K562 (cell line): ENCODE data around the gene PPIF. TPM values are rescaled to one million over a fixed set of nuclear protein-coding genes. Genes with fewer than 3 reads are reported as not detected.

Experiments used
- ATAC-seq: fragments of 200-7000 bp; cut with Tn5 transposase; 3 replicates; pipeline ENCODE4 v1.9.1; 2020; ENCODE audit warnings: moderate library complexity
- BruUV-seq: library from RNA; stranded (reverse); fragments of 400-500 nt; replicated peaks from 2 replicates; lab custom pipeline; 2021; lab: Mats Ljungman, UMichigan
- CTCF ChIA-PET: fragments of 300-600 bp; formaldehyde crosslinking; extraction: SDS; loops from one replicate; lab custom pipeline; 2021; ENCODE audit warnings: low intra/inter-chr PET ratio; lab: Yijun Ruan, JAX
- POLR2A ChIA-PET: fragments of 300-600, 350-650 bp; sonication (Branson Sonifier 250); formaldehyde crosslinking; extraction: SDS; loops from one replicate; lab custom pipeline; 2021; ENCODE audit warnings: antibody characterized with exemption, inconsistent platforms; lab: Yijun Ruan, JAX
- DNase-seq, 4 experiments: peaks; one replicate each; pipeline versions ENCODE4 v3.0.0 to v3.0.0-alpha.2; 2011 to 2018; ENCODE audit warnings: low spot score in 3 of 4, mixed read lengths in 3 of 4; ENCODE audit errors: extremely low read depth in 1 of 4
- FAIRE-seq: peaks from 2 replicates; lab custom pipeline; 2011; peaks lifted over from hg19 to GRCh38; lab: Jason Lieb, UNC
- H2AFZ ChIP-seq: 2 replicates; pipeline ENCODE4 v1.6.0; 2011; ENCODE audit warnings: low read depth, low read length, control low read depth, inconsistent platforms
- H3K27ac ChIP-seq: fragments of 200-600 bp; 3 replicates; pipeline ENCODE4 v1.8.0; 2011; ENCODE audit warnings: low read depth, mild to moderate bottlenecking, control low read depth, inconsistent platforms, low read length, moderate library complexity, mixed read lengths; ENCODE audit errors: extremely low read depth
- H3K27me3 ChIP-seq, 2 experiments: fragments of 300-600 bp in 1 of 2; 2 replicates in 1 of 2; 3 replicates in 1 of 2; pipeline versions ENCODE4 v1.6.0 to v1.8.0; 2011; ENCODE audit warnings: inconsistent platforms in 2 of 2, low read length in 2 of 2, mild to moderate bottlenecking in 1 of 2, mixed read lengths in 1 of 2, moderate library complexity in 1 of 2; ENCODE audit not compliant: control insufficient read depth in 2 of 2, insufficient read depth in 2 of 2
- H3K36me3 ChIP-seq: fragments of 300-600 bp; 3 replicates; pipeline ENCODE4 v1.8.0; 2011; ENCODE audit warnings: mild to moderate bottlenecking, low read length, inconsistent platforms; ENCODE audit not compliant: control insufficient read depth, insufficient read depth
- H3K4me1 ChIP-seq, 2 experiments: fragments of 200-600 bp in 1 of 2; replicated peaks in 1 of 2; 2 replicates in 1 of 2; 3 replicates in 1 of 2; pipeline versions ENCODE4 v1.5.1 to v1.8.0; 2011; ENCODE audit warnings: inconsistent platforms in 2 of 2, low read length in 2 of 2, mild to moderate bottlenecking in 1 of 2, mixed read lengths in 1 of 2, moderate library complexity in 1 of 2; ENCODE audit not compliant: control insufficient read depth in 2 of 2, insufficient read depth in 2 of 2
- H3K4me2 ChIP-seq: 2 replicates; pipeline ENCODE4 v1.6.1; 2011; ENCODE audit warnings: low read length, control low read depth, inconsistent platforms, mixed read lengths; ENCODE audit not compliant: insufficient read depth
- H3K4me3 ChIP-seq: fragments of 200-600 bp; sonication (generic), shearing (Covaris generic); 2 replicates; pipeline ENCODE4 v1.5.1; 2016; ENCODE audit warnings: control low read depth, inconsistent platforms
- H3K79me2 ChIP-seq: fragments of 200-600 bp; 3 replicates; pipeline ENCODE4 v1.8.0; 2011; ENCODE audit warnings: low read length, inconsistent platforms; ENCODE audit not compliant: control insufficient read depth, insufficient read depth
- H3K9ac ChIP-seq, 2 experiments: 2 replicates each; pipeline versions ENCODE4 v1.6.0 to v1.6.1; 2011; ENCODE audit warnings: low read depth in 2 of 2, low read length in 2 of 2, control low read depth in 1 of 2, inconsistent platforms in 1 of 2, mild to moderate bottlenecking in 1 of 2, mixed read lengths in 1 of 2; ENCODE audit not compliant: insufficient read depth in 1 of 2
- H3K9me1 ChIP-seq: one replicate; pipeline ENCODE4 v1.6.0; 2011; ENCODE audit warnings: inconsistent platforms, mild to moderate bottlenecking, low read length, moderate library complexity; ENCODE audit not compliant: control insufficient read depth, insufficient read depth
- H3K9me3 ChIP-seq: replicated peaks from 2 replicates; pipeline ENCODE4 v1.5.1; 2011; ENCODE audit warnings: low read depth, low read length, inconsistent platforms; ENCODE audit not compliant: control insufficient read depth, insufficient read depth
- H4K20me1 ChIP-seq: replicated peaks from 2 replicates; pipeline ENCODE4 v1.6.1; 2011; ENCODE audit warnings: low read length, inconsistent platforms, mixed read lengths; ENCODE audit not compliant: control insufficient read depth, insufficient read depth
- FOXA3 ChIP-seq, 2 experiments: fragments of 450-650 bp in 1 of 2; sonication (generic) in 1 of 2; formaldehyde crosslinking; IDR thresholded peaks in 1 of 2; conservative IDR thresholded peaks in 1 of 2; 2 replicates each; pipeline versions ENCODE4 v1.4.0 to v1.8.0; 2020 to 2022; ENCODE audit warnings: mild to moderate bottlenecking in 2 of 2, missing genetic modification reagents in 1 of 2
- HDAC1 ChIP-seq, 2 experiments: fragments of 450-650 bp; IDR thresholded peaks; 2 replicates each; pipeline ENCODE4 v1.6.1; 2016 to 2017; ENCODE audit warnings: inconsistent platforms in 1 of 2, mild to moderate bottlenecking in 1 of 2, moderate library complexity in 1 of 2
- KLF13 ChIP-seq: fragments of 450-650 bp; IDR thresholded peaks from 2 replicates; pipeline ENCODE4 v1.6.1; 2016; ENCODE audit warnings: missing genetic modification characterization, low read depth, mild to moderate bottlenecking, missing compliant biosample characterization, moderate library complexity, borderline replicate concordance
- NCOA1 ChIP-seq: fragments of 450-650 bp; IDR thresholded peaks from 2 replicates; pipeline ENCODE4 v1.6.1; 2016; ENCODE audit warnings: low read depth
- NR2C1 ChIP-seq, 2 experiments: fragments of 450-650 bp; IDR thresholded peaks; 2 replicates each; pipeline ENCODE4 v1.6.1; 2017; ENCODE audit warnings: mild to moderate bottlenecking in 2 of 2, antibody characterized with exemption in 1 of 2, inconsistent platforms in 1 of 2, missing compliant biosample characterization in 1 of 2, missing genetic modification characterization in 1 of 2
- NR3C1 ChIP-seq: sonication (generic); formaldehyde crosslinking; IDR thresholded peaks from 2 replicates; pipeline ENCODE4 v1.8.1; 2022; ENCODE audit warnings: missing genetic modification reagents
- NR4A1 ChIP-seq, 2 experiments: fragments of 250-450 bp in 1 of 2; fragments of 450-650 bp in 1 of 2; sonication (Bioruptor Pico) in 1 of 2; IDR thresholded peaks; 2 replicates each; pipeline versions ENCODE4 v1.4.0 to v1.6.1; 2016 to 2020; ENCODE audit warnings: mild to moderate bottlenecking in 2 of 2, missing compliant biosample characterization in 1 of 2, missing genetic modification characterization in 1 of 2, moderate library complexity in 1 of 2
- PHB ChIP-seq: fragments of 250-450 bp; sonication (Bioruptor Pico); IDR thresholded peaks from 2 replicates; pipeline ENCODE4 v1.5.0; 2021
- POLR2G ChIP-seq: fragments of 200-400 bp; formaldehyde crosslinking; IDR thresholded peaks from 2 replicates; pipeline ENCODE4 v1.6.1; 2017; ENCODE audit warnings: low read depth, mild to moderate bottlenecking, antibody characterized with exemption, low read length, moderate library complexity
- PRPF4 ChIP-seq: fragments of 200-400 bp; formaldehyde crosslinking; IDR thresholded peaks from one replicate; pipeline ENCODE4 v1.6.1; 2017; ENCODE audit warnings: low read length, low read depth, mild to moderate bottlenecking; ENCODE audit not compliant: insufficient read depth, poor library complexity, severe bottlenecking
- STAG1 ChIP-seq: sonication (generic); formaldehyde crosslinking; IDR thresholded peaks from 2 replicates; pipeline ENCODE4 v1.5.0; 2020; ENCODE audit warnings: missing genetic modification reagents, borderline replicate concordance
- TFE3 ChIP-seq: fragments of 450-650 bp; formaldehyde crosslinking; IDR thresholded peaks from 2 replicates; pipeline ENCODE4 v1.4.0; 2020; ENCODE audit warnings: mild to moderate bottlenecking, mixed read lengths
- ZNF282 ChIP-seq: sonication (generic); formaldehyde crosslinking; IDR thresholded peaks from 2 replicates; pipeline ENCODE4 v1.8.1; 2023; ENCODE audit warnings: missing genetic modification reagents
- ZNF316 ChIP-seq: fragments of 450-650 bp; IDR thresholded peaks from 2 replicates; pipeline ENCODE4 v1.6.1; 2016
- ZNF384 ChIP-seq: IDR thresholded peaks from 2 replicates; pipeline ENCODE4 v1.6.1; 2012; ENCODE audit warnings: low read depth, low read length, improper control_type of control experiment
- WGBS: fragments of 100-300 bp; shearing (Covaris generic); methylation state at CpG from one replicate; pipeline ENCODE4 v1.1.6; 2016; ENCODE audit warnings: low coverage, mixed read lengths; ENCODE audit not compliant: insufficient coverage; ENCODE audit errors: missing lambda C conversion rate; 5-methylcytosine and 5-hydroxymethylcytosine counted together
- in situ Hi-C: fragments of 300-500 bp; cut with MboI; formaldehyde crosslinking; loops from 4 replicates; pipeline ENCODE4 v1.15.0; 2018; ENCODE audit warnings: inconsistent platforms, mixed read lengths
- intact Hi-C: fragments of 100-400 bp; cut with micrococcal nuclease; formaldehyde crosslinking; loops from 2 replicates; pipeline ENCODE4 v1.14.2; 2022
- polyA plus RNA-seq, 8 experiments: library from polyadenylated mRNA; depleted of rRNA in 4 of 8; stranded (reverse) in 5 of 8; unstranded in 3 of 8; fragments of >200 nt; fragmentation: Nextera tagmentation in 2 of 8; fragmentation: Illumina TruSeq in 1 of 8; extraction: Ambion mirVana in 2 of 8; extraction: Trizol in 1 of 8; gene quantifications; 2 replicates each; pipeline versions ENCODE4 v1.2.1 to v1.2.3, GENCODE V29; 2011 to 2014; ENCODE audit warnings: inconsistent platforms in 1 of 8, missing spikeins in 1 of 8
- total RNA-seq, 7 experiments: library from RNA; depleted of rRNA in 6 of 7; stranded (reverse); fragments of >200 nt in 6 of 7; fragmentation: Illumina TruSeq in 2 of 7; extraction: Trizol in 2 of 7; gene quantifications; 2 replicates each; pipeline versions ENCODE4 v1.2.1 to v1.2.3, GENCODE V29; 2011 to 2021; ENCODE audit warnings: low replicate concordance in 1 of 7
- TF ChIP-seq, protein P1 (sequence below), 2 experiments: fragments of 450-650 bp in 1 of 2; sonication (generic) in 1 of 2; formaldehyde crosslinking in 1 of 2; IDR thresholded peaks in 1 of 2; conservative IDR thresholded peaks in 1 of 2; 2 replicates each; pipeline versions ENCODE4 v1.6.1 to v1.8.1; 2016 to 2023; ENCODE audit warnings: mild to moderate bottlenecking in 2 of 2, moderate library complexity in 2 of 2, inconsistent platforms in 1 of 2, missing genetic modification reagents in 1 of 2

The PPIF gene
- total and polyA plus RNA-seq, 9 of the 15 experiments (the other 6 are each of a cell fraction or from before 2014, with no cell fraction given) = 40.9 to 287 (median 117) TPM

DNA sequence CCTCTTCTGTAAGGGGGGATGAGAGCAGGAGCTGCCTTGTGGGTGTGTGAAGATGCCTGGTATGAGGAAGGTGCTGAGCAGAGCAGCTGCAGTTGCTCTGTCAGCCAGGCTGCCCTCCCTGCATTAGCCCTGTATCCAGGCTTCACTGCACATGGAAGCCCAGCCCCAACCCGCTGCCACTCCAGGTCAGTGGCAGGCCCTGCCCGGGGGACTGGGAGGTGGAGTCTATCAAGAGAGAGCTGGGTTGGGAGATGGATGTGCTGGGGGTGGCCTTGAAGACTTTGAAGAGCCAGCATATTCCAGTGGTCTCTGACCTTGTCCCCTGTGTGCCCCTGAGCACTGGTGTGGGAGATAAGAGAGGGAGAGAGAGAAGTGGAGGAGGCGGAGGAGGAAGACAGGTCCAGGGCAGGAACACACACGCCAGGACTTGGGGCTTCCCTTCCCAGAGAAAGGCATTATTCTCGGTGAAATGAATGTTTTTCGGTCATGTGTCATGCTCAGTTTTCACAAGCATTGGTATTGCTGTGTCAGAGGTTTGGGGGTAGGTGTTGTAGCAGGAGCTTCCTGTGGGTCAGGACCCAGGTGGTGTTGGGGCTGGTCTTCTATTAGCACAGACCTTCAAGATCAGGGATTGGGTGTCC lies 2.6 kb downstream of the PPIF start (continued):
- TF ChIP-seq KLF13 (tag) = no peak

DNA sequence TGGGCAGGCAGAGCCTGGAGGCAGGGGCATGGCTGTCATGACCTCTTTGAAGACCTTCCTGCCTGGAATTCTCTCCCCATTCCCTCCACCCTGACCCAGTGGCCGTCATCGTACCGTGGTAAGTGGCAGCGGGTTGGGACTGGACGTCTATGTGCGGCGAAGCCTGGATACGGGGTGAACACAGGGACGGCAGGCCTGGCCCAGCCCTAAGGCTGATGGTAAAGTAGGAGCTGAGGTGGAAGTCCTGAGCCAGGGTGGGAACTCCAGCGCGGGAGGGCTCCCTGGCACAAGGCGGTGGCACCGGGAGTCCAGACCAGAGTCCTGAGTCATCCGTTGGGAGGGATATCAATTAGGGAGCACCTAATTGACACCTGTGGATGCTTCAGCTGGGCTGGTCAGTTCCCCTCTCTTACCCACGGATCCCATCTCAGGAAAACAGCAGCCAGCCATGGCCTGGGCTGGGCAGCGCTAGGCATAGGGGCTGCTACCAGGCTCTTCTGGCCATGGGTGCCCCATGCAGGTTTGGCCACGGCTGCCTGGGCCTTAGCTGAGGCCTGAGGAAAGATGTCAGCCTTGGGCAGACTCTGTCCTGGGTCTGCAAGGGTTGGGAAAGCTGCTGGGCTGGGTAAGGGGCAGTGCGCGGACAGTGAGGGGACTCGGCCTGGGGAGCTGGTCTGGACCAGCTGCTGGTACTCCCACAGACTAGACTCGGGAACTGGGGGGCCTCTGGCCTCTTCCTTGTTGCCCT lies 3.3 kb downstream of the PPIF start:
- H2AFZ ChIP-seq = no peak overlapping the region
- CTCF ChIA-PET = no interaction called here
- DNase-seq = no peak
- intact Hi-C loops (no loop called here), in situ Hi-C loops (no loop called here)
- H3K9ac ChIP-seq = peak overlapping the region in 1 of 2 experiments; percentile 41; a peak in 2 of 4 replicates
- no peak overlapping the region for H3K4me2 ChIP-seq
- no peaks in the 10 kb centered on the region for H3K27me3 ChIP-seq
- ATAC-seq = no peak
- H3K27ac ChIP-seq = peak overlapping the region; percentile 13; the same call in 1 of the 3 replicates
- H3K79me2 ChIP-seq = peaks cover 39% of the 10 kb centered on the region
- peaks cover 25% of the 10 kb centered on the region for H4K20me1 ChIP-seq
- no peak overlapping the region for H3K4me3 ChIP-seq
- peaks cover 22 to 50% of the 10 kb centered on the region in 2 experiments for H3K4me1 ChIP-seq
- peaks cover 21% of the 10 kb centered on the region for H3K9me1 ChIP-seq
- H3K9me3 ChIP-seq = no peaks in the 10 kb centered on the region
- FAIRE-seq = no peak
- 93% methylated on average over 21 of the region's 21 CpGs for WGBS
- peaks cover 74% of the 10 kb centered on the region for H3K36me3 ChIP-seq
- no TSS peak for BruUV-seq
- POLR2A ChIA-PET = interaction anchor here (0.7 to 1.5 kb wide), 6 partner anchors 10 to 798 kb away, joined by 3 to 6 read pairs (median 3); no protein-coding TSS in a partner anchor
- TF ChIP-seq TFE3 (CRISPR knock-in tag) (no peak), PRPF4 (no peak), NCOA1 (no peak), ZNF316 (no peak), FOXA3 (CRISPR knock-in tag; conservative IDR thresholded peaks at IDR 0.05 in 1 of 2, IDR thresholded peaks at IDR 0.05 in 1 of 2) (no peak), ZNF282 (CRISPR knock-in tag) (peak; percentile 75; the same call in 1 of the 2 replicates), ZNF384 (no peak), NR2C1 (IDR thresholded peaks at IDR 0.05) (0 out of 2 replicates have a peak, but pooled peaks have one; percentile 56), NR2C1 (tag; IDR thresholded peaks at IDR 0.05) (no peak), POLR2G (peak; percentile 39; the same call in 1 of the 2 replicates), PHB (CRISPR knock-in tag) (no peak), HDAC1 (IDR thresholded peaks at IDR 0.05) (no peak), NR3C1 (CRISPR knock-in tag) (0 out of 2 replicates have a peak, but pooled peaks have one; percentile 22), NR4A1 (CRISPR knock-in tag; IDR thresholded peaks at IDR 0.05) (no peak), NR4A1 (tag; IDR thresholded peaks at IDR 0.05) (no peak), STAG1 (CRISPR knock-in tag) (no peak)
- TF ChIP-seq, protein P1, sequence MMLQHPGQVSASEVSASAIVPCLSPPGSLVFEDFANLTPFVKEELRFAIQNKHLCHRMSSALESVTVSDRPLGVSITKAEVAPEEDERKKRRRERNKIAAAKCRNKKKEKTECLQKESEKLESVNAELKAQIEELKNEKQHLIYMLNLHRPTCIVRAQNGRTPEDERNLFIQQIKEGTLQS (IDR thresholded peaks at IDR 0.05) = no peak
- TF ChIP-seq, protein P1 (CRISPR knock-in tag; conservative IDR thresholded peaks at IDR 0.05) = no peak
